ENCODE measurements around the gene MBNL1.

DNA sequence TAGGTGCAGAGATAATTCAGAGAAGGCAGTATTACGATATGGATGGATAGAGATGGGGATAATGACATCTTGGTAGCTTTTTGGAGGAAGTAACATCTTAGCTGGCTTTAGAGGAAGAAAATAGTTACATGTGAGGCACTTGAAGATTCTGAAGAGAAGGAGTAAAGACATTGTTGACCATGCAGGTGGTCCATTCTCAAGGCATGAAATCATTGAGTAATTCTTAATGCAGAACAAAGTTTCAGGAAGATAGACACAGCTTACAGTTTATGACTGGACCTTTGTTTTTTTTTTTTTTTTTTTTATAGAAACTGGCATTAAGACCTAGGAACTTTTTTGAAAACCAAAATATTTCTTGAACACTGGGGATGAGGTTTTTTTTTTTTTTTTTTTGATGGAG is 28.2 kb downstream of the MBNL1 start:
- TF ChIP-seq, protein P1, sequence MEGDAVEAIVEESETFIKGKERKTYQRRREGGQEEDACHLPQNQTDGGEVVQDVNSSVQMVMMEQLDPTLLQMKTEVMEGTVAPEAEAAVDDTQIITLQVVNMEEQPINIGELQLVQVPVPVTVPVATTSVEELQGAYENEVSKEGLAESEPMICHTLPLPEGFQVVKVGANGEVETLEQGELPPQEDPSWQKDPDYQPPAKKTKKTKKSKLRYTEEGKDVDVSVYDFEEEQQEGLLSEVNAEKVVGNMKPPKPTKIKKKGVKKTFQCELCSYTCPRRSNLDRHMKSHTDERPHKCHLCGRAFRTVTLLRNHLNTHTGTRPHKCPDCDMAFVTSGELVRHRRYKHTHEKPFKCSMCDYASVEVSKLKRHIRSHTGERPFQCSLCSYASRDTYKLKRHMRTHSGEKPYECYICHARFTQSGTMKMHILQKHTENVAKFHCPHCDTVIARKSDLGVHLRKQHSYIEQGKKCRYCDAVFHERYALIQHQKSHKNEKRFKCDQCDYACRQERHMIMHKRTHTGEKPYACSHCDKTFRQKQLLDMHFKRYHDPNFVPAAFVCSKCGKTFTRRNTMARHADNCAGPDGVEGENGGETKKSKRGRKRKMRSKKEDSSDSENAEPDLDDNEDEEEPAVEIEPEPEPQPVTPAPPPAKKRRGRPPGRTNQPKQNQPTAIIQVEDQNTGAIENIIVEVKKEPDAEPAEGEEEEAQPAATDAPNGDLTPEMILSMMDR (IDR thresholded peaks at IDR 0.05), result no peak
- TF ChIP-seq POLR2A (IDR thresholded peaks at IDR 0.05), result no peak

Measured in breast epithelium (tissue), 3 donors.